Heart left ventricle (tissue), 13 donors: ENCODE measurements around the gene SPPL3.

Experiments used
- CTCF ChIP-seq, 12 donors: fragments of 200-600 bp; sonication (generic) in 4 of 12; IDR thresholded peaks; one replicate each; pipeline versions ENCODE4 v1.5.0 to v1.8.0; 2018 to 2022; ENCODE audit warnings: antibody characterized with exemption in 12 of 12, mild to moderate bottlenecking in 5 of 12
- POLR2A ChIP-seq, 2 donors: fragments of 450-650 bp; IDR thresholded peaks; one replicate each; pipeline ENCODE4 v1.6.1; 2017; ENCODE audit warnings: antibody characterized with exemption in 2 of 2, mild to moderate bottlenecking in 2 of 2, moderate library complexity in 2 of 2
- donor health status: ischemic (EF 13 %, LVEDD 7.1; RV severe dilation, severe dysfunction).
- donor health status: DM: no; HTN: yes; CAD: no.
- donor health status: DM: no; HTN: no; CAD: no.
- donor health status: ischemic (EF 25% LVEDD 6.9; RV normal size, moderate dysfunction).
- donor health status: ischemic (EF 25% LVEDD 5.7; RV mildly dilated, moderate dysfunction).
- donor health status: ischemic (EF 35%, LVEDD 5.7; RV mildly dilated, moderate dysfunction).
- donor health status: nonischemic (EF 11% LVEDD 7.7; RV severe dilation, severe dysfunction).
- donor health status: DM: yes; HTN: yes; CAD: no.
- donor health status: PGD.
- donor health status: ischemic (EF 29% LVEDD 5.4; RV normal size, mild dysfunction).
- donor health status: nonischemic (EF 23%, LVEDD 6.1; RV moderate dilation, normal function).

- no peak for TF ChIP-seq CTCF (IDR thresholded peaks at IDR 0.05)
- TF ChIP-seq POLR2A (IDR thresholded peaks at IDR 0.05): no peak
These were observed 29.6 kb upstream of the SPPL3 start for GRCh38 chr12:120933786-120934185.
